K562 (cell line): ENCODE data around the gene ZNF385C. TPM values are rescaled to one million over a fixed set of nuclear protein-coding genes. Genes with fewer than 3 reads are reported as not detected.

Source experiments
- ATAC-seq: fragments of 200-7000 bp; cut with Tn5 transposase; 3 replicates; pipeline ENCODE4 v1.9.1; 2020; ENCODE audit warnings: moderate library complexity
- BruUV-seq: library from RNA; stranded (reverse); fragments of 400-500 nt; replicated peaks from 2 replicates; lab custom pipeline; 2021; lab: Mats Ljungman, UMichigan
- CTCF ChIA-PET: fragments of 300-600 bp; formaldehyde crosslinking; extraction: SDS; loops from one replicate; lab custom pipeline; 2021; ENCODE audit warnings: low intra/inter-chr PET ratio; lab: Yijun Ruan, JAX
- POLR2A ChIA-PET: fragments of 300-600, 350-650 bp; sonication (Branson Sonifier 250); formaldehyde crosslinking; extraction: SDS; loops from one replicate; lab custom pipeline; 2021; ENCODE audit warnings: antibody characterized with exemption, inconsistent platforms; lab: Yijun Ruan, JAX
- DNase-seq, 4 experiments: peaks; one replicate each; pipeline versions ENCODE4 v3.0.0 to v3.0.0-alpha.2; 2011 to 2018; ENCODE audit warnings: low spot score in 3 of 4, mixed read lengths in 3 of 4; ENCODE audit errors: extremely low read depth in 1 of 4
- FAIRE-seq: peaks from 2 replicates; lab custom pipeline; 2011; peaks lifted over from hg19 to GRCh38; lab: Jason Lieb, UNC
- H2AFZ ChIP-seq: 2 replicates; pipeline ENCODE4 v1.6.0; 2011; ENCODE audit warnings: low read depth, low read length, control low read depth, inconsistent platforms
- H3K27ac ChIP-seq: fragments of 200-600 bp; 3 replicates; pipeline ENCODE4 v1.8.0; 2011; ENCODE audit warnings: low read depth, mild to moderate bottlenecking, control low read depth, inconsistent platforms, low read length, moderate library complexity, mixed read lengths; ENCODE audit errors: extremely low read depth
- H3K27me3 ChIP-seq, 2 experiments: fragments of 300-600 bp in 1 of 2; 2 replicates in 1 of 2; 3 replicates in 1 of 2; pipeline versions ENCODE4 v1.6.0 to v1.8.0; 2011; ENCODE audit warnings: inconsistent platforms in 2 of 2, low read length in 2 of 2, mild to moderate bottlenecking in 1 of 2, mixed read lengths in 1 of 2, moderate library complexity in 1 of 2; ENCODE audit not compliant: control insufficient read depth in 2 of 2, insufficient read depth in 2 of 2
- H3K36me3 ChIP-seq: fragments of 300-600 bp; 3 replicates; pipeline ENCODE4 v1.8.0; 2011; ENCODE audit warnings: mild to moderate bottlenecking, low read length, inconsistent platforms; ENCODE audit not compliant: control insufficient read depth, insufficient read depth
- H3K4me1 ChIP-seq, 2 experiments: fragments of 200-600 bp in 1 of 2; replicated peaks in 1 of 2; 2 replicates in 1 of 2; 3 replicates in 1 of 2; pipeline versions ENCODE4 v1.5.1 to v1.8.0; 2011; ENCODE audit warnings: inconsistent platforms in 2 of 2, low read length in 2 of 2, mild to moderate bottlenecking in 1 of 2, mixed read lengths in 1 of 2, moderate library complexity in 1 of 2; ENCODE audit not compliant: control insufficient read depth in 2 of 2, insufficient read depth in 2 of 2
- H3K4me2 ChIP-seq: 2 replicates; pipeline ENCODE4 v1.6.1; 2011; ENCODE audit warnings: low read length, control low read depth, inconsistent platforms, mixed read lengths; ENCODE audit not compliant: insufficient read depth
- H3K4me3 ChIP-seq: fragments of 200-600 bp; sonication (generic), shearing (Covaris generic); 2 replicates; pipeline ENCODE4 v1.5.1; 2016; ENCODE audit warnings: control low read depth, inconsistent platforms
- H3K79me2 ChIP-seq: fragments of 200-600 bp; 3 replicates; pipeline ENCODE4 v1.8.0; 2011; ENCODE audit warnings: low read length, inconsistent platforms; ENCODE audit not compliant: control insufficient read depth, insufficient read depth
- H3K9ac ChIP-seq, 2 experiments: 2 replicates each; pipeline versions ENCODE4 v1.6.0 to v1.6.1; 2011; ENCODE audit warnings: low read depth in 2 of 2, low read length in 2 of 2, control low read depth in 1 of 2, inconsistent platforms in 1 of 2, mild to moderate bottlenecking in 1 of 2, mixed read lengths in 1 of 2; ENCODE audit not compliant: insufficient read depth in 1 of 2
- H3K9me1 ChIP-seq: one replicate; pipeline ENCODE4 v1.6.0; 2011; ENCODE audit warnings: inconsistent platforms, mild to moderate bottlenecking, low read length, moderate library complexity; ENCODE audit not compliant: control insufficient read depth, insufficient read depth
- H3K9me3 ChIP-seq: replicated peaks from 2 replicates; pipeline ENCODE4 v1.5.1; 2011; ENCODE audit warnings: low read depth, low read length, inconsistent platforms; ENCODE audit not compliant: control insufficient read depth, insufficient read depth
- H4K20me1 ChIP-seq: replicated peaks from 2 replicates; pipeline ENCODE4 v1.6.1; 2011; ENCODE audit warnings: low read length, inconsistent platforms, mixed read lengths; ENCODE audit not compliant: control insufficient read depth, insufficient read depth
- FOXK1 ChIP-seq: sonication (generic); formaldehyde crosslinking; IDR thresholded peaks from 2 replicates; pipeline ENCODE4 v1.8.0; 2022; ENCODE audit warnings: missing genetic modification reagents, mild to moderate bottlenecking, borderline replicate concordance
- GATAD2A ChIP-seq: fragments of 450-650 bp; IDR thresholded peaks from 2 replicates; pipeline ENCODE4 v1.6.1; 2017
- RBFOX2 ChIP-seq: fragments of 200-400 bp; formaldehyde crosslinking; IDR thresholded peaks from 2 replicates; pipeline ENCODE4 v1.6.1; 2017; ENCODE audit warnings: low read depth, mild to moderate bottlenecking, low read length, moderate library complexity
- RNF2 ChIP-seq: sonication (generic); IDR thresholded peaks from 2 replicates; pipeline ENCODE4 v1.6.1; 2016
- TCF7 ChIP-seq: sonication (generic); IDR thresholded peaks from 2 replicates; pipeline ENCODE4 v1.6.1; 2016; ENCODE audit warnings: antibody characterized with exemption, borderline replicate concordance
- ZFP36 ChIP-seq: fragments of 150-350 bp; IDR thresholded peaks from 2 replicates; pipeline ENCODE4 v1.6.1; 2018; ENCODE audit warnings: low read length, low read depth; ENCODE audit not compliant: partially characterized antibody
- WGBS: fragments of 100-300 bp; shearing (Covaris generic); methylation state at CpG from one replicate; pipeline ENCODE4 v1.1.6; 2016; ENCODE audit warnings: low coverage, mixed read lengths; ENCODE audit not compliant: insufficient coverage; ENCODE audit errors: missing lambda C conversion rate; 5-methylcytosine and 5-hydroxymethylcytosine counted together
- in situ Hi-C: fragments of 300-500 bp; cut with MboI; formaldehyde crosslinking; loops from 4 replicates; pipeline ENCODE4 v1.15.0; 2018; ENCODE audit warnings: inconsistent platforms, mixed read lengths
- intact Hi-C: fragments of 100-400 bp; cut with micrococcal nuclease; formaldehyde crosslinking; loops from 2 replicates; pipeline ENCODE4 v1.14.2; 2022
- polyA plus RNA-seq, 8 experiments: library from polyadenylated mRNA; depleted of rRNA in 4 of 8; stranded (reverse) in 5 of 8; unstranded in 3 of 8; fragments of >200 nt; fragmentation: Nextera tagmentation in 2 of 8; fragmentation: Illumina TruSeq in 1 of 8; extraction: Ambion mirVana in 2 of 8; extraction: Trizol in 1 of 8; gene quantifications; 2 replicates each; pipeline versions ENCODE4 v1.2.1 to v1.2.3, GENCODE V29; 2011 to 2014; ENCODE audit warnings: inconsistent platforms in 1 of 8, missing spikeins in 1 of 8
- total RNA-seq, 7 experiments: library from RNA; depleted of rRNA in 6 of 7; stranded (reverse); fragments of >200 nt in 6 of 7; fragmentation: Illumina TruSeq in 2 of 7; extraction: Trizol in 2 of 7; gene quantifications; 2 replicates each; pipeline versions ENCODE4 v1.2.1 to v1.2.3, GENCODE V29; 2011 to 2021; ENCODE audit warnings: low replicate concordance in 1 of 7
- TF ChIP-seq, protein P1 (sequence below), 2 experiments: fragments of 450-650 bp in 1 of 2; sonication (generic) in 1 of 2; formaldehyde crosslinking in 1 of 2; IDR thresholded peaks; 2 replicates each; pipeline versions ENCODE4 v1.7.1 to v1.9.0; 2016 to 2022; ENCODE audit warnings: inconsistent platforms in 1 of 2, mild to moderate bottlenecking in 1 of 2, missing genetic modification reagents in 1 of 2

Gene ZNF385C
- total and polyA plus RNA-seq, 9 of the 15 experiments (the other 6 are each of a cell fraction or from before 2014, with no cell fraction given), result 0.03 to 0.35 (median 0.18) TPM; not detected in 1

DNA sequence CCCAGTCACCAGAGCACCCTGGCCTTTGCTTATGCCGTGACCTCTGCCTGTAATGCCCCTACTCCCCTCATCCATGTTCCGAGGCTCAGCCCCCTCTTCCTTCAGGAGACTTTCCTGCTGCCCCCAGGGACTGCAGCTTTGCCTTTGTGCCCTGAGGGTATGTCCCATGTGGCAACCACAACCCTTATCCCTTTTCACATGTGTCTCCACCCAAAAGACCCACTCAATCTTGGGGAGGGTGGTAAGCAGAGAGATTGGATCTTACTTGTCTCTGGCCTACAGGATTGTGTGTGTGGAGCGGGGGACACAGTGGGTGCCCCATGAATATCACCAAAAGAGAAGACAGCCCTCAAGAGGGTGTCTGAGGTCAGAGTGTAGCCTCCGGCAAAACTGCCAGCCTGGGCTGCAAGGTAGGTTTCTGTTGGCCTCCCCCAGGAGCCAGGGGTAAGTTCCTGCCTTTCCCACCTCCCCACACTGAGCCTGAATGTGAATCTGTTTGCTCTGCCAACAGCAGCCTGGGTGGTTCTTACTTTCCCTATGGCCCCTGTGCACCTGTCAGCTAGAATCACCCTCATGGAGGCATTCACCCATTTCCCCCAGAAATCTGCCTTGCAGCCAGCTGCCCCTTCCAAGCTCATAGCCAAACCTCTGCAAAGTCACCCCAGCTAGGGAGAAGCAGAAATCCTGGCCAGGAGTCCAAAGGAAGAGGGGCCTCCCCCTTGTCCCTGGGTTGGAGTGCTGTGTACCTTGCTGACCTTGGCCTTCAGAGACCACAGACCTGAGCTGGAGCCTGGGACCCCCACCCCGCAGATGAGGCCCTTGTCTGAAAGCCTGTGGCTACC, 36.4 kb downstream of the ZNF385C start:
- no peak overlapping the region for H3K27ac ChIP-seq
- ChIA-PET CTCF (interaction anchor here (0.6 kb wide), 1 partner anchor 14 kb away, joined by 3 read pairs; no protein-coding TSS in a partner anchor), POLR2A (interaction anchor here (0.7 kb wide), 1 partner anchor 39 kb away, joined by 3 read pairs; no protein-coding TSS in a partner anchor)
- in situ Hi-C loops, result no loop called here
- H3K4me2 ChIP-seq, result no peak overlapping the region
- H2AFZ ChIP-seq, result no peak overlapping the region
- intact Hi-C loops, result no loop called here
- no peaks in the 10 kb centered on the region for H3K79me2 ChIP-seq
- H3K9me3 ChIP-seq, result no peaks in the 10 kb centered on the region
- H3K9me1 ChIP-seq, result peaks cover 3% of the 10 kb centered on the region
- no peak for DNase-seq
- FAIRE-seq, result no peak
- H3K9ac ChIP-seq, result peak overlapping the region in 1 of 2 experiments; percentile 47; a peak in 1 of 4 replicates
- H3K4me1 ChIP-seq, result peaks cover 0 to 18% of the 10 kb centered on the region in 2 experiments; a peak in 3 of 5 replicates
- no TSS peak for BruUV-seq
- H3K36me3 ChIP-seq, result no peaks in the 10 kb centered on the region
- no peaks in the 10 kb centered on the region for H3K27me3 ChIP-seq
- ATAC-seq, result peak; percentile 68; the same call in 2 of the 3 replicates
- WGBS, result 19% methylated on average over 5 of the region's 5 CpGs
- no peaks in the 10 kb centered on the region for H4K20me1 ChIP-seq
- no peak overlapping the region for H3K4me3 ChIP-seq
- no peak for TF ChIP-seq ZFP36
- no peak for TF ChIP-seq FOXK1 (CRISPR knock-in tag)
- no peak for TF ChIP-seq GATAD2A
- no peak for TF ChIP-seq RNF2
- no peak for TF ChIP-seq TCF7
- TF ChIP-seq, protein P1, sequence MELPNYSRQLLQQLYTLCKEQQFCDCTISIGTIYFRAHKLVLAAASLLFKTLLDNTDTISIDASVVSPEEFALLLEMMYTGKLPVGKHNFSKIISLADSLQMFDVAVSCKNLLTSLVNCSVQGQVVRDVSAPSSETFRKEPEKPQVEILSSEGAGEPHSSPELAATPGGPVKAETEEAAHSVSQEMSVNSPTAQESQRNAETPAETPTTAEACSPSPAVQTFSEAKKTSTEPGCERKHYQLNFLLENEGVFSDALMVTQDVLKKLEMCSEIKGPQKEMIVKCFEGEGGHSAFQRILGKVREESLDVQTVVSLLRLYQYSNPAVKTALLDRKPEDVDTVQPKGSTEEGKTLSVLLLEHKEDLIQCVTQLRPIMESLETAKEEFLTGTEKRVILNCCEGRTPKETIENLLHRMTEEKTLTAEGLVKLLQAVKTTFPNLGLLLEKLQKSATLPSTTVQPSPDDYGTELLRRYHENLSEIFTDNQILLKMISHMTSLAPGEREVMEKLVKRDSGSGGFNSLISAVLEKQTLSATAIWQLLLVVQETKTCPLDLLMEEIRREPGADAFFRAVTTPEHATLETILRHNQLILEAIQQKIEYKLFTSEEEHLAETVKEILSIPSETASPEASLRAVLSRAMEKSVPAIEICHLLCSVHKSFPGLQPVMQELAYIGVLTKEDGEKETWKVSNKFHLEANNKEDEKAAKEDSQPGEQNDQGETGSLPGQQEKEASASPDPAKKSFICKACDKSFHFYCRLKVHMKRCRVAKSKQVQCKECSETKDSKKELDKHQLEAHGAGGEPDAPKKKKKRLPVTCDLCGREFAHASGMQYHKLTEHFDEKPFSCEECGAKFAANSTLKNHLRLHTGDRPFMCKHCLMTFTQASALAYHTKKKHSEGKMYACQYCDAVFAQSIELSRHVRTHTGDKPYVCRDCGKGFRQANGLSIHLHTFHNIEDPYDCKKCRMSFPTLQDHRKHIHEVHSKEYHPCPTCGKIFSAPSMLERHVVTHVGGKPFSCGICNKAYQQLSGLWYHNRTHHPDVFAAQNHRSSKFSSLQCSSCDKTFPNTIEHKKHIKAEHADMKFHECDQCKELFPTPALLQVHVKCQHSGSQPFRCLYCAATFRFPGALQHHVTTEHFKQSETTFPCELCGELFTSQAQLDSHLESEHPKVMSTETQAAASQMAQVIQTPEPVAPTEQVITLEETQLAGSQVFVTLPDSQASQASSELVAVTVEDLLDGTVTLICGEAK (IDR thresholded peaks at IDR 0.05), result no peak
- TF ChIP-seq, protein P1 (CRISPR knock-in tag; IDR thresholded peaks at IDR 0.05), result no peak
- TF ChIP-seq RBFOX2, result no peak
